Chondrocyte (in vitro differentiated cells): ENCODE results near the gene SYNPO2. TPM values are rescaled to one million over a fixed set of nuclear protein-coding genes. Genes with fewer than 3 reads are reported as not detected.
A peak's percentile ranks its signal among the peaks of the same experiment; 100 is the strongest.

Experiments used
- DNase-seq: peaks from one replicate; pipeline ENCODE4 v3.0.0; 2021; ENCODE audit warnings: mixed read lengths, low spot score
- H3K27ac Mint-ChIP-seq: one replicate; pipeline ENCODE4 v1.8.0; 2021; ENCODE audit warnings: mild to moderate bottlenecking, moderate library complexity, mixed read lengths; ENCODE audit not compliant: unreplicated experiment
- H3K27me3 Mint-ChIP-seq: 2 replicates; pipeline ENCODE4 v1.8.0; 2021; ENCODE audit warnings: low read depth, mixed read lengths
- H3K36me3 Mint-ChIP-seq: 2 replicates; pipeline ENCODE4 v1.8.0; 2021; ENCODE audit warnings: low read depth, mixed read lengths
- H3K4me1 Mint-ChIP-seq: 2 replicates; pipeline ENCODE4 v1.8.0; 2021; ENCODE audit warnings: low read depth, mild to moderate bottlenecking, mixed read lengths
- H3K4me3 Mint-ChIP-seq: one replicate; pipeline ENCODE4 v1.8.0; 2021; ENCODE audit warnings: mild to moderate bottlenecking, moderate library complexity, mixed read lengths; ENCODE audit not compliant: unreplicated experiment
- H3K9me3 Mint-ChIP-seq: 2 replicates; pipeline ENCODE4 v1.8.0; 2021; ENCODE audit warnings: low read depth, mixed read lengths
- CTCF ChIP-seq: fragments of 200-600 bp; sonication (generic); IDR thresholded peaks from 2 replicates; pipeline ENCODE4 v1.5.0; 2021; ENCODE audit warnings: antibody characterized with exemption, mild to moderate bottlenecking, moderate library complexity
- total RNA-seq: library from RNA; stranded (reverse); gene quantifications from 3 replicates; pipeline ENCODE4 v1.2.1, GENCODE V29; 2021

The SYNPO2 gene
- total RNA-seq, 1 donor from 2014 or later: 21.5 TPM

- no peaks in the 10 kb centered on the region for H3K9me3 Mint-ChIP-seq
- no peak overlapping the region for H3K4me3 Mint-ChIP-seq
- no peaks in the 10 kb centered on the region for H3K36me3 Mint-ChIP-seq
- no peak for DNase-seq
- H3K27ac Mint-ChIP-seq: peak overlapping the region; percentile 86
- TF ChIP-seq CTCF: no peak
- no peaks in the 10 kb centered on the region for H3K27me3 Mint-ChIP-seq
- H3K4me1 Mint-ChIP-seq: peaks cover 59% of the 10 kb centered on the region
Measured at GRCh38 chr4:118968813-118969212, 80.2 kb downstream of the SYNPO2 start.

- Mint-ChIP-seq H3K27me3 (no peaks in the 10 kb centered on the region), H3K27ac (no peak overlapping the region), H3K4me3 (no peak overlapping the region), H3K36me3 (no peaks in the 10 kb centered on the region), H3K4me1 (peaks cover 64% of the 10 kb centered on the region), H3K9me3 (no peaks in the 10 kb centered on the region)
- peak; percentile 85 for TF ChIP-seq CTCF
- DNase-seq: no peak
Measured at GRCh38 chr4:118969359-118969758, 80.7 kb downstream of the SYNPO2 start.

GRCh38 chr4:118972167-118972566, 83.5 kb downstream of the SYNPO2 start:
- no peaks in the 10 kb centered on the region for H3K36me3 Mint-ChIP-seq

GRCh38 chr4:118973295-118973694, 84.6 kb downstream of the SYNPO2 start:
- Mint-ChIP-seq H3K36me3 (no peaks in the 10 kb centered on the region), H3K27me3 (no peaks in the 10 kb centered on the region), H3K9me3 (no peaks in the 10 kb centered on the region), H3K4me1 (peaks cover 52% of the 10 kb centered on the region), H3K27ac (peak overlapping the region; percentile 9), H3K4me3 (no peak overlapping the region)
- TF ChIP-seq CTCF: no peak
- no peak for DNase-seq

More at GRCh38 chr4:118972167-118972566, 83.5 kb downstream of the SYNPO2 start:
- DNase-seq: no peak
- TF ChIP-seq CTCF: no peak
- Mint-ChIP-seq H3K27me3 (no peaks in the 10 kb centered on the region), H3K4me1 (peaks cover 63% of the 10 kb centered on the region), H3K27ac (peak overlapping the region; percentile 70), H3K9me3 (no peaks in the 10 kb centered on the region), H3K4me3 (peak overlapping the region; percentile 14)

GRCh38 chr4:118974758-118975157, 86.1 kb downstream of the SYNPO2 start:
- no peak for TF ChIP-seq CTCF
- H3K4me3 Mint-ChIP-seq: no peak overlapping the region
- no peaks in the 10 kb centered on the region for H3K36me3 Mint-ChIP-seq
- DNase-seq: no peak
- peaks cover 39% of the 10 kb centered on the region for H3K4me1 Mint-ChIP-seq
- H3K9me3 Mint-ChIP-seq: no peaks in the 10 kb centered on the region
- H3K27ac Mint-ChIP-seq: no peak overlapping the region
- H3K27me3 Mint-ChIP-seq: no peaks in the 10 kb centered on the region
